HG03442 (cell line): ENCODE results near the gene WDR70.
"Not testable (repeated sequence)": the region's sequence is repeated elsewhere in the genome, so short reads cannot be mapped to it uniquely, and the experiment has no call there.

Experiments used
- ATAC-seq: cut with Tn5 transposase; IDR thresholded peaks from one replicate; pipeline ENCODE4 v1.9.1; 2021; ENCODE audit warnings: mild to moderate bottlenecking, moderate library complexity; ENCODE audit not compliant: unreplicated experiment

Gene WDR70

GRCh38 chr5:37568018-37568753, 189.1 kb downstream of the WDR70 start:
- no peak for ATAC-seq

- no peak for ATAC-seq
Measured at GRCh38 chr5:37568893-37569292, 189.8 kb downstream of the WDR70 start.

GRCh38 chr5:37569466-37569865, 190.3 kb downstream of the WDR70 start:
- ATAC-seq = no peak

DNA sequence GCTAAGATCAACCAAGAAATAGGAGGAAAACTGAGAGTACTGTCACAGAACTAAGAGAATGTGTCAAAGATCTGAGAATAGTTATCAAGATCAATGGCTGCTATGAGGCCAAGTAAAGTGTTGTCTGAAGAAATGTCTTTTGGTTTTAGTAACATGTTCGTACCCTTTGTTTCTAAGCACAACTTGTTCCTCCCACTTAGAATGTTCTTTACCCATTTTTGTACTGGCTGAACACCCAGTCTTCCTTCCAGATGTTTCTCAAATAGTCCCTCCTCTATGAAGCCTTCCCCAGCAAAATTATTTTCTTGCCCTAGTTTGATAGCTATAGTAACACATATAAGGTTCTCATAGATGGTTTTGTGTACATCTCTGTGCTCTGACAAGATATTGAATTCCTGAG, 191.5 kb downstream of the WDR70 start:
- ATAC-seq = no peak

DNA sequence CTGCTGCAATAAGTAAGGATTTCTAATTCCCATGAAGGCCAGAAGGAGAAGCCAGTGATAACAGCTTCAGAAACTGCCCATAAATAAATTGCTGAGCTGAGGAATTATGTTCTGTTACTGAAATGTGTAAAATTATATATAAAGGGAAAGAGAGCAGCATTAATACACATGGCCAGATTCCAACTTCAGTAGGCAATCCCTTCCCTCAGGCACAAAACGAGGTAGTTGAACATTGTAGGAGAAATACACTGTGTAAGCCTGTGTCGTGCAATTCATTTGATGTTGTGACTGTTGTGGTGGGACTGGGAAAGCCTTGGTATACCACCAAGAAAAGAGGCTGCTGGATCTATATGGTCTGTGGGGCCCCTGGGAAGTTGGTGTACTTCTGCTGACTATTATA, 192.9 kb downstream of the WDR70 start:
- ATAC-seq = no peak

DNA sequence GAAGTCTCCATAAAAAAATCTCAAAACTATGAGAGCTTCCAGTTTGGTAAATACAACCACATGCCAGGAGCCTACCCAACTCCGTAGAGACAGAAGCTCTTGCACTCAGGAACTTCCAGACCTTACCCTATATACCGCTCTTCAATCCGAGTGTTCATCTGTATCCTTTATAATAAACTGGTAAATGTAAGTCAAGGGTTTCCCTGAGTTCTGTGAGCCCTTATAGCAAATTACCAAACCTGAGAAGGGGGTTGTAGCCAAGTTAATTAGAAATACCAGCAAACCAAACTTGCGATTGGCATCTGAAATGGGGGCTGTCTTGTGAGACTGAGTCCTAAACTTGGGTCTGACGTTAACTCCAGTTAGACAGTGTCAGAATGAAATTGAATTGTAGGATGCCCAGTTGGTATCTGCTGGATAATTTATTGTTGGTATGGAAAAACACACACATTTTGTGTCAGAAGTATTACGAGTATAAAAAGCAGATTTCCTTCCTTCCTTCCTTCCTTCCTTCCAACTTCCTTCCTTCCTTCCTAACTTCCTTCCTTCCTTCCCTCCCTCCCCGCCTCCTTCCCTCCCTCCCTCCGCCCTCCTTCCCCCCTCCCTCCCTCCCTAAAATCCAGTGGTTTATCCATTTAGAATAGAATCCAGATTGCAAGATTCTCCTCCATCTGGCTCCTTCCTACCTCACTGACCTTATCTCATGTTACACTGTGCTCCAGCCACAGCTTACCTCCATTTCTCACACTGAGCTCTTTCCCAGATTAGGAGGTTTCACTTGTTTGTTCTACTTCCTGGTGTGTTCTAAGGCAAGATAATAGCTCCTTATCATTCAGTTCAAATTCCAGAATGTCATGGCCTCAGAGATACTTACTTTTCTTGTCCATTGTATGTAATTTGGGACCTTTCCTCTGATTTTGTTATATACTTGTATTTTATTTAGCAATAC, 196.7 kb downstream of the WDR70 start:
- ATAC-seq = no peak

DNA sequence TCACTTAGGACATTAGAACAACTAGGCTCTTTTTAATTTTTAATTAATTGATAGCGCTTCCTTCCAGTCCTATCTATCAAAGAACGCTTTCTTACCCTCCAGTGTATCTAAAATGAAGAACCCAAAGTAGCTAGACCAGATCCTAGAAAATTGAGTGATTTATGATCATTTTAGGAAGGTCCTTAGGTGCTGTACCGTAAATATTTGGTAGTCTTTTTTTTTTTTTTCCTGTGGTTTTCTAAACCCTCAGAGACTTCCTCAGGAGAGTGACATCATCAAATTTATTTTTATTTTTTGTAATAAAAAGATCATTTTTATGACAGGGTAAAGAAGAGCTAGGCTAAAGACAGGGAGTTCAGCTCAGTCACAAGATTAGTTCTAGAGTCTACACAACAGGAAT, 197.4 kb downstream of the WDR70 start:
- ATAC-seq = no peak

DNA sequence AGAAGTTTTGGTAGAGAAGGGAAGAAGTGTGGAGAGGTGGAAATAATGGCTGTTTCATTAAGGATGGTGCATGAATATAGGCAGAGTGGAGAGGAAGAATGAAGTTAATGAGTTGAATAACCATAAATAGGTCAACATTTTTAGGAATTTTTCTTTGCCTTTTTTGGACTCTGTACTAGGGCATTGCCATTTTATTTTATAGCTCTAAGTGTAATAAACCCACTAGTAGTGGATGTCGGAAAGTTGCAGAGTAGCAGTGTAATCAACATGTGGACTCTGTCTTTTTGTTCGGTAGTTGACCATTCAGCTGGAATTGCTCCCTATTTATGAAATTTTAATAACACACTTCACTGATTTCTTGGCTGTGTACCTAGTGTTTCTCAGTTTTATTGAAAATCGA, 199.1 kb downstream of the WDR70 start:
- ATAC-seq = no peak

DNA sequence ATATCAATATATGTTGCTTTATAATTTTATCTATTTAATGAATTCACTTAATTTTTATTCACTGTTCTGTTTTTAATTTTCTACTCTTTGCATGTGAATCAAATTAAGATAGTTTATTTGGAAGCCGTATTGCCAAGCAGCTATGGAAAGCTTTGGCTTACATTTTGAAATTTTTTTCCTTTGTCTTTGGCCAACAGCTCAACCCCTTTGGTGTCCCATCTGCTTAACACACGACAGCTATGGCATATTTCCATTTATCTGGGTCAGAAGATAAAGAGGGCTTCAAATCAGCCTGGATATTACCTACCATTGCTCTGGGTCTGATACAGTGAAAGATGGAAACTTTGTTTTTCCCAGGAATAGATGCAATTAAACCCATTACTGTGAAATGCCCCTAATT, 201.0 kb downstream of the WDR70 start:
- ATAC-seq = no peak

- ATAC-seq = no peak
Measured at GRCh38 chr5:37582202-37582601, 203.1 kb downstream of the WDR70 start.

DNA sequence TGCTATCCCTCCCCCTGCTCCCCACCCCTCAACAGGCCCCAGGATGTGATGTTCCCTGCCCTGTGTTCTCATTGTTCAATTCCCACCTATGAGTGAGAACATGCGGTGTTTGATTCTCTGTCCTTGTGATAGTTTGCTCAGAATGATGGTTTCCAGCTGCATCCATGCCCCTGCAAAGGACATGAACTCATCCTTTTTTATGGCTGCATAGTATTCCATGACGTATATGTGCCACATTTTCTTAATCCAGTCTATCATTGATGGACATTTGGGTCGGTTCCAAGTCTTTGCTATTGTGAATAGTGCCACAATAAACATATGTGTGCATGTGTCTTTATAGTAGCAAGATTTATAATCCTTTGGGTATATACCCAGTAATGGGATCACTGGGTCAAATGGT, 214.2 kb downstream of the WDR70 start:
- ATAC-seq = not testable (repeated sequence)

GRCh38 chr5:37594864-37595263, 215.7 kb downstream of the WDR70 start:
- not testable (repeated sequence) for ATAC-seq

DNA sequence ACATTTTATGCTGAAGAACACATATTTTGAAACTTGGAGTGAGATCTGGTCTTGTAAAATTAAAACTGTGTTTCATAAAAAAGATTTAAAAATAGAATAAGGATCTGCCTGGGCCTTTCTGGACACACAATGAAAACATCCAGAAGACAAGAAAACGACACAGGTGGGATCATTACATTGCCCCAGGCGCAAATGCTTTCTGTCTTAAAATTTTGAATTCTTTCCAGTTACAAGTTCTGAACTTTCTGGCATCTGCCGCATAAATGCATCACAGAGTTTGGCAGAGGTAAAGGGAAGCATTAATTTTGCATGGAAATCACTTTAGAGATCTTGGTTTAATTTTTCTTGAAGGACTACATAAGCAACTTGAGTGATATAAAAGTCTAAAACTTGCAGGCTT, 219.6 kb downstream of the WDR70 start:
- no peak for ATAC-seq

GRCh38 chr5:37601163-37601562, 222.0 kb downstream of the WDR70 start:
- no peak for ATAC-seq

DNA sequence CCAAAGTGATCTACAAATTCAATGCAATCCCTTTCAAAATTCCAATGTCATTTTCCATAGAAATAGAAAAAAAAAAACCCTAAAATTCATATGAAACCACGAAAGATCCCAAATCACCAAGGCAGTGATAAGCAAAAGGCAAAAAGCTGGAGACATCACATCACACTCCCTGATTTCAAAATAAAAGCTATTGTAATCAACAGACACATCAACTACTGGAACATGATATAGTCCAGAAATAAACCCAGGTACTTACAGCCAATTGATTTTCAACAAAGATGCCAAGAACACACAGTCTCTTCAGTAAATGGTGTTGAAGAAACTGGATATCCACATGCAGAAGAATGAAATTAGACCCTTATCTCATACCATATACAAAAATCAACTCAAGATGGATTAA, 224.0 kb downstream of the WDR70 start:
- ATAC-seq = no peak

GRCh38 chr5:37604290-37604689, 225.2 kb downstream of the WDR70 start:
- ATAC-seq = no peak

DNA sequence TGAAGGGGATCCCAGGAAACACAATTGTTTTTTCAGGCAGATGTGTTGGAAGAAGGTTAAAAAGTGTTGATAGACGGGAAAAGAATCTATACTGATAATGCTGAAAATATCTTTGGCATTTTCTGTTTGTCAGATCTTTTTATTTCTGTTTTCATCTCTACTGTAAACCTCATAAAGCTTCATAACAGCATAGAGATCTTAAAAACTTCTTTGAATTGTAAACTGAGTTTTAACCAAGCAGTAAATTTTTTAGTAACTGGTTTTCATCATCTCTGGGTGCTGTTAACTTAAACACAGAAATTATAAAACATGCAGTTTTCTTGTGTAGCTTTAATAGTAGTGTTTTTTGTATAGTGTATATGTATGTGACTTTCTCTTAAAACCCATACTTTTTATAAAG, 227.0 kb downstream of the WDR70 start:
- ATAC-seq = no peak

GRCh38 chr5:37606632-37607248, 227.6 kb downstream of the WDR70 start:
- no peak for ATAC-seq

- no peak for ATAC-seq
Measured at GRCh38 chr5:37615184-37615583, 236.1 kb downstream of the WDR70 start.

DNA sequence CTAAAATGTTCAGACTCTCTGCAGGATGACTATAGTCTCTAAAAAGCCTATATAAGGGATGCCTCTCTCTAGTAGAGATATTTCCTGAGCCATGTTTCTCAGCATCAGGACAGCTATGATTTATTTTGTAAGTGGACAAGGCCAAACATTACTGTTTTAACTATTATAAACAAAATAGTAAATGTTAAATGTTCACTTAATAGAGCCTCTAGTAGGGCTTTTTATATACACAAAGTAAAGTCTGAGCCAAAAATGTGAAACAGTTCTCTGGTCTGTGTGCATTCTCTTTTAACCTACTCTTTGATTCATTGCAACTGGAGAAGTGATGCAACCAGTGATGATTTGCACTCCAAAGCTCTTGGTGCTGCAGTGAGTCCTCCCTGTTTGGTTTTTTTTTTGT, 240.2 kb downstream of the WDR70 start:
- no peak for ATAC-seq

DNA sequence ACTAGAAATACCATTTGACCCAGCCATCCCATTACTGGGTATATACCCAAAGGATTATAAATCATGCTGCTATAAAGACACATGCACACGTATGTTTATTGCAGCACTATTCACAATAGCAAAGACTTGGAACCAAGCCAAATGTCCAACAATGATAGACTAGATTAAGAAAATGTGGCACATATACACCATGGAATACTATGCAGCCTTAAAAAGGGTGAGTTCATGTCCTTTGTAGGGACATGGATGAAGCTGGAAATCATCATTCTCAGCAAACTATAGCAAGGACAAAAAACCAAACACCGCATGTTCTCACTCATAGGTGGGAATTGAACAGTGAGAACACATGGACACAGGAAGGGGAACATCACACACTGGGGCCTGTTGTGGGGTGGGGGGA, 243.2 kb downstream of the WDR70 start:
- ATAC-seq = not testable (repeated sequence)

GRCh38 chr5:37626266-37626665, 247.1 kb downstream of the WDR70 start:
- ATAC-seq = no peak
